GM12892 (cell line): ENCODE measurements around the gene ENAH.

Experiments used
- POLR2A ChIP-seq: IDR thresholded peaks from 2 replicates; pipeline ENCODE4 v1.6.1; 2011; ENCODE audit warnings: low read depth, low read length, control low read depth
- POLR2AphosphoS5 ChIP-seq: IDR thresholded peaks from 2 replicates; pipeline ENCODE4 v1.6.1; 2011; ENCODE audit warnings: low read depth, low read length, control low read depth
- TAF1 ChIP-seq: IDR thresholded peaks from 2 replicates; pipeline ENCODE4 v1.6.1; 2011; ENCODE audit warnings: low read depth, mild to moderate bottlenecking, control low read depth, low read length, borderline replicate concordance

DNA sequence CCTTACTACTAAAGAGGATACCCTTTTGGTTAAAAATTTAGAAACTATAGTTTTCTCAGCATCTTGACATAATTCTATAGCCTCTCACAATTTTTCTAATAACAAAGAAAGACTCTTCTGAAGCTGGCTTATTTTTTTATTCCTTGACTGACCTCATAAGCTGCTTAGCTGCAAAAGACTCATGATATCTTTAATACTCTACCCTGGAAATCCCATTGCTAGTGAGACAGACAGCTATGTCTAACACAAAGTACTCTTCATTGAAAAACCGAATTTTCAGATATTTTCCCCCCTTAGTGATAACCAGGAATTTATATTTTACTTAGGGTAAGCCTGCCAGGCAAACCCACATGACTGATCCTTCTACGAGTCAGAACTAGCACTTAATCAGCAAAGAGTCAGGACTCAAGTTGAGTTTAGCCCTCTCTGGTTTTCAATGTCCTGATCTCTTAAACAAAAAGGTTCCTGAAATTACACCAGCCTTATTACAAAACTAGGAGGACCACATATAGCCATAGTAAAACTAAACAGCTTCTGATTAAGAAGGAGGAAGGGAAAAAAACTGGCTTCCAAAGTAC is 56.9 kb downstream of the ENAH start:
- TF ChIP-seq POLR2AphosphoS5 (no peak), POLR2A (no peak), TAF1 (no peak)
